ENCODE data around the gene C4orf17. TPM values are rescaled to one million over a fixed set of nuclear protein-coding genes. Genes with fewer than 3 reads are reported as not detected.

Gene C4orf17
- total and polyA plus RNA-seq, 12 donors: not detected

GRCh38 chr4:99563310-99564186, 52.7 kb downstream of the C4orf17 start, which contains the start of gene TRMT10A:
Gene TRMT10A, minus strand, starts transcription at chr4:99564039. Its CDS starts 4,701 bp downstream, at chr4:99559338.
- Histone ChIP-seq H3K4me1 (replicated peaks in 1 of 2) (peaks cover 4 to 5% of the 10 kb centered on the region in 2 donors), H3K36me3 (replicated peaks in 1 of 2) (no peaks in the 10 kb centered on the region), H3K27ac (peak within 1 kb of the TSS; percentile 93 to 97 (median 97)), H3K27me3 (no peaks in the 10 kb centered on the region), H3K4me3 (peak within 1 kb of the TSS; percentile 48 to 74 (median 62)), H3K9me3 (replicated peaks in 1 of 3) (no peaks in the 10 kb centered on the region)
- TF ChIP-seq POLR2A (IDR thresholded peaks at IDR 0.05) (peak; percentile 64 to 77), CTCF (IDR thresholded peaks at IDR 0.05) (peak in 3 of 6 experiments; percentile 18 to 31 (median 28))
- DNase-seq: peak; percentile 96 to 99 (median 99)
- WGBS, 4 donors: 0 to 1% (median 1%) methylated on average over 32 to 48 of the region's 48 CpGs
- intact Hi-C loops (cut with DNase I): loop anchor here (5.0 to 10.0 kb wide), 3 partner anchors 241 to 381 kb away; partner anchors contain the start of gene DNAJB14 (in 1 of the 2)

GRCh38 chr4:99564921-99565320, 54.1 kb downstream of the C4orf17 start:
- peaks cover 4 to 5% of the 10 kb centered on the region in 2 donors for H3K4me1 ChIP-seq (replicated peaks in 1 of 2)
- DNase-seq: no peak
- no peak overlapping the region for H3K4me3 ChIP-seq
- no peaks in the 10 kb centered on the region for H3K36me3 ChIP-seq (replicated peaks in 1 of 2)
- H3K27me3 ChIP-seq: no peaks in the 10 kb centered on the region
- H3K27ac ChIP-seq: no peak overlapping the region
- no peaks in the 10 kb centered on the region for H3K9me3 ChIP-seq (replicated peaks in 1 of 3)
- no peak for TF ChIP-seq CTCF (IDR thresholded peaks at IDR 0.05)
- intact Hi-C loops (cut with DNase I): loop anchor here (5.0 to 10.0 kb wide), 3 partner anchors 240 to 380 kb away; partner anchors contain the start of gene DNAJB14 (in 1 of the 2)

GRCh38 chr4:99571883-99572282, 61.1 kb downstream of the C4orf17 start:
- H3K4me1 ChIP-seq (replicated peaks in 1 of 2): no peaks in the 10 kb centered on the region
- intact Hi-C loops (cut with DNase I): no loop called here
- WGBS, 4 donors: 34 to 53% (median 41%) methylated on average over 1 of the region's 1 CpG
- H3K4me3 ChIP-seq: no peak overlapping the region
- no peak overlapping the region for H3K27ac ChIP-seq
- no peaks in the 10 kb centered on the region for H3K27me3 ChIP-seq
- H3K9me3 ChIP-seq (replicated peaks in 1 of 3): no peaks in the 10 kb centered on the region
- DNase-seq: no peak
- H3K36me3 ChIP-seq (replicated peaks in 1 of 2): no peaks in the 10 kb centered on the region
- TF ChIP-seq CTCF (IDR thresholded peaks at IDR 0.05) (no peak), POLR2A (IDR thresholded peaks at IDR 0.05) (no peak)

GRCh38 chr4:99572527-99573240, 61.9 kb downstream of the C4orf17 start:
- no peak overlapping the region for H3K4me3 ChIP-seq
- intact Hi-C loops (cut with DNase I): no loop called here
- H3K36me3 ChIP-seq (replicated peaks in 1 of 2): no peaks in the 10 kb centered on the region
- 73 to 85% (median 80%) methylated on average over 6 of the region's 6 CpGs for WGBS, 4 donors
- TF ChIP-seq CTCF (IDR thresholded peaks at IDR 0.05) (no peak), POLR2A (IDR thresholded peaks at IDR 0.05) (no peak)
- DNase-seq: no peak
- H3K9me3 ChIP-seq (replicated peaks in 1 of 3): no peaks in the 10 kb centered on the region
- no peaks in the 10 kb centered on the region for H3K27me3 ChIP-seq
- H3K4me1 ChIP-seq (replicated peaks in 1 of 2): no peaks in the 10 kb centered on the region
- no peak overlapping the region for H3K27ac ChIP-seq
